Measurements from ENCODE around the gene SH3RF3.

SH3RF3 gene

DNA sequence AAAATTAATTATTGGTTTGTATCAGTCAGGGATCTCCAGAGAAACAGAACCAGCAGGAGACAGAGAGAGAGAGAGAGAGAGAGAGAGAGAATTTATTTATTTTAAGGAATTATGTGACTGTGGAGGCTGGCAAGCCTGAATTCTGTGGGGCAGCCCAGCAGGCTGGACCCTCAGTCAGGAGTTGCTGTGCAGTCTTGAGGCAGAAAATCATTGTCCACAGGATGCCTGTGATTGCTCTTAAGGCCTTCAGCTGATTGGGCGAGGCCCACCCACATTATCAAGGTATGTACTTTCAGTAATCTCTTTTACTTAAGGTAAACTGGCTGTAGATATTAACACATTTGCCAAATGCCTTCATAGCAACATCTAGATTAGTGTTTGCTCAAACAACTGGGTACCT, 329.5 kb downstream of the SH3RF3 start:
- ATAC-seq, result no peak
- TF ChIP-seq ESRRG (CRISPR knock-in tag; IDR thresholded peaks at IDR 0.05) (no peak), POU6F1 (CRISPR knock-in tag; IDR thresholded peaks at IDR 0.05; ENCODE audit: borderline replicate concordance, low read depth) (no peak), ZFP3 (CRISPR knock-in tag; IDR thresholded peaks at IDR 0.05) (no peak), BACH2 (CRISPR knock-in tag; IDR thresholded peaks at IDR 0.05; ENCODE audit: borderline replicate concordance) (no peak), SNAI2 (CRISPR knock-in tag; IDR thresholded peaks at IDR 0.05) (no peak), PPARA (CRISPR knock-in tag; IDR thresholded peaks at IDR 0.05; ENCODE audit: borderline replicate concordance) (no peak), ZC3H10 (CRISPR knock-in tag; IDR thresholded peaks at IDR 0.05) (no peak), GLIS3 (CRISPR knock-in tag; IDR thresholded peaks at IDR 0.05) (no peak), ZFP30 (CRISPR knock-in tag; IDR thresholded peaks at IDR 0.05) (no peak), OSR1 (CRISPR knock-in tag; IDR thresholded peaks at IDR 0.05) (no peak), ISL1 (CRISPR knock-in tag; IDR thresholded peaks at IDR 0.05) (no peak), ZNF70 (CRISPR knock-in tag; IDR thresholded peaks at IDR 0.05) (no peak), CSDC2 (CRISPR knock-in tag; IDR thresholded peaks at IDR 0.05) (no peak), TSHZ2 (CRISPR knock-in tag; IDR thresholded peaks at IDR 0.05) (no peak)
- TF ChIP-seq, protein P1, sequence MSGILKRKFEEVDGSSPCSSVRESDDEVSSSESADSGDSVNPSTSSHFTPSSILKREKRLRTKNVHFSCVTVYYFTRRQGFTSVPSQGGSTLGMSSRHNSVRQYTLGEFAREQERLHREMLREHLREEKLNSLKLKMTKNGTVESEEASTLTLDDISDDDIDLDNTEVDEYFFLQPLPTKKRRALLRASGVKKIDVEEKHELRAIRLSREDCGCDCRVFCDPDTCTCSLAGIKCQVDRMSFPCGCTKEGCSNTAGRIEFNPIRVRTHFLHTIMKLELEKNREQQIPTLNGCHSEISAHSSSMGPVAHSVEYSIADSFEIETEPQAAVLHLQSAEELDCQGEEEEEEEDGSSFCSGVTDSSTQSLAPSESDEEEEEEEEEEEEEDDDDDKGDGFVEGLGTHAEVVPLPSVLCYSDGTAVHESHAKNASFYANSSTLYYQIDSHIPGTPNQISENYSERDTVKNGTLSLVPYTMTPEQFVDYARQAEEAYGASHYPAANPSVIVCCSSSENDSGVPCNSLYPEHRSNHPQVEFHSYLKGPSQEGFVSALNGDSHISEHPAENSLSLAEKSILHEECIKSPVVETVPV (CRISPR knock-in tag; IDR thresholded peaks at IDR 0.05), result no peak

DNA sequence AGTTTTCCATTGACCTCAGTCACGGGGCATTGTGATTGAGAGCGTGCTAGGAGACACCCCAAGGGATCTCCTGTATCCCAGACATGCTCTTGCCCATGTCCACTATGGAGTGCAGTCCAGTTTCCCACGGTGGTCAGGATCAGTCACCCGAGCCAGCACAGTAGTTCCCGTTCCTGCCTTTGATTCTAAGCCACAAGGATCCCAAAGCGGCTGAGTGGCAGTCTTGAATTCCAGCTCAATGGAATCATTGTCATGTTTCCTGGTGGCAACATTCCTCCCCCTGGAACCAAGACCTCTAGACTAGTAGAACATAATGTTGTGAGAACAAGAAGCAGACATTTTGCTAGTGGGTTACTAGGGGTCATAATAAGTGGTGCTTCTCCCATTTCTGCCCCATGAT, 330.5 kb downstream of the SH3RF3 start:
- no peak for TF ChIP-seq ARNTL (CRISPR knock-in tag; IDR thresholded peaks at IDR 0.05; ENCODE audit: borderline replicate concordance, low read depth)
- TF ChIP-seq OSR1 (CRISPR knock-in tag; IDR thresholded peaks at IDR 0.05), result no peak
- no peak for TF ChIP-seq ZNF8 (CRISPR knock-in tag; IDR thresholded peaks at IDR 0.05)
- no peak for TF ChIP-seq ESRRG (CRISPR knock-in tag; IDR thresholded peaks at IDR 0.05)
- no peak for TF ChIP-seq TSHZ2 (CRISPR knock-in tag; IDR thresholded peaks at IDR 0.05)
- TF ChIP-seq ZFP3 (CRISPR knock-in tag; IDR thresholded peaks at IDR 0.05), result no peak
- TF ChIP-seq ZC3H10 (CRISPR knock-in tag; IDR thresholded peaks at IDR 0.05), result no peak
- no peak for TF ChIP-seq ISL1 (CRISPR knock-in tag; IDR thresholded peaks at IDR 0.05)
- TF ChIP-seq POU6F1 (CRISPR knock-in tag; IDR thresholded peaks at IDR 0.05; ENCODE audit: borderline replicate concordance, low read depth), result no peak
- TF ChIP-seq BACH2 (CRISPR knock-in tag; IDR thresholded peaks at IDR 0.05; ENCODE audit: borderline replicate concordance), result no peak
- TF ChIP-seq TCF4 (CRISPR knock-in tag; IDR thresholded peaks at IDR 0.05; ENCODE audit: borderline replicate concordance), result no peak
- TF ChIP-seq, protein P2, sequence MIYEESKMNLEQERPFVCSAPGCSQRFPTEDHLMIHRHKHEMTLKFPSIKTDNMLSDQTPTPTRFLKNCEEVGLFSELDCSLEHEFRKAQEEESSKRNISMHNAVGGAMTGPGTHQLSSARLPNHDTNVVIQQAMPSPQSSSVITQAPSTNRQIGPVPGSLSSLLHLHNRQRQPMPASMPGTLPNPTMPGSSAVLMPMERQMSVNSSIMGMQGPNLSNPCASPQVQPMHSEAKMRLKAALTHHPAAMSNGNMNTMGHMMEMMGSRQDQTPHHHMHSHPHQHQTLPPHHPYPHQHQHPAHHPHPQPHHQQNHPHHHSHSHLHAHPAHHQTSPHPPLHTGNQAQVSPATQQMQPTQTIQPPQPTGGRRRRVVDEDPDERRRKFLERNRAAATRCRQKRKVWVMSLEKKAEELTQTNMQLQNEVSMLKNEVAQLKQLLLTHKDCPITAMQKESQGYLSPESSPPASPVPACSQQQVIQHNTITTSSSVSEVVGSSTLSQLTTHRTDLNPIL (CRISPR knock-in tag; IDR thresholded peaks at IDR 0.05; ENCODE audit: low read depth), result no peak
- TF ChIP-seq ZNF565 (CRISPR knock-in tag; conservative IDR thresholded peaks at IDR 0.05; ENCODE audit: low read depth), result no peak
- no peak for TF ChIP-seq TOX (CRISPR knock-in tag; IDR thresholded peaks at IDR 0.05; ENCODE audit: borderline replicate concordance)
- no peak for TF ChIP-seq ZNF70 (CRISPR knock-in tag; IDR thresholded peaks at IDR 0.05)
- ATAC-seq, result no peak

Data from SK-N-SH treated with all-trans-retinoic acid at 6 μM for 48 hours (cell line).